Smooth muscle cell (in vitro differentiated cells): ENCODE data around the gene SLC30A2. TPM values are rescaled to one million over a fixed set of nuclear protein-coding genes. Genes with fewer than 3 reads are reported as not detected.

ENCODE experiments used
- DNase-seq: peaks from one replicate; lab custom pipeline; 2025; ENCODE audit not compliant: unreplicated experiment; lab: John Stamatoyannopoulos, UW
- H2AFZ ChIP-seq: fragments of 200-600 bp; sonication (generic); 2 replicates; pipeline ENCODE4 v1.6.0; 2016; ENCODE audit warnings: antibody characterized with exemption, low read depth, mild to moderate bottlenecking
- H3F3A ChIP-seq: fragments of 200-600 bp; sonication (generic); 2 replicates; pipeline ENCODE4 v1.6.0; 2017; ENCODE audit warnings: antibody characterized with exemption, low read depth
- H3K27ac ChIP-seq: fragments of 200-600 bp; sonication (generic); 2 replicates; pipeline ENCODE4 v1.5.1; 2016; ENCODE audit warnings: low read depth, mild to moderate bottlenecking
- H3K27me3 ChIP-seq: fragments of 200-600 bp; sonication (generic); 2 replicates; pipeline ENCODE4 v1.6.1; 2016; ENCODE audit warnings: low read depth, mild to moderate bottlenecking
- H3K36me3 ChIP-seq: fragments of 200-600 bp; sonication (generic); 2 replicates; pipeline ENCODE4 v1.5.1; 2016; ENCODE audit warnings: low read depth
- H3K4me1 ChIP-seq: fragments of 200-600 bp; sonication (generic); 2 replicates; pipeline ENCODE4 v1.5.1; 2016; ENCODE audit warnings: low read depth
- H3K4me2 ChIP-seq: fragments of 200-600 bp; sonication (generic); 2 replicates; pipeline ENCODE4 v1.6.0; 2016; ENCODE audit warnings: mild to moderate bottlenecking
- H3K4me3 ChIP-seq: fragments of 200-600 bp; sonication (generic); 2 replicates; pipeline ENCODE4 v1.5.1; 2016; ENCODE audit warnings: mild to moderate bottlenecking
- H3K79me2 ChIP-seq: fragments of 200-600 bp; sonication (generic); 2 replicates; pipeline ENCODE4 v1.6.0; 2016; ENCODE audit warnings: low read depth, mild to moderate bottlenecking
- H3K9ac ChIP-seq: fragments of 200-600 bp; sonication (generic); 2 replicates; pipeline ENCODE4 v1.6.0; 2016; ENCODE audit warnings: low read depth
- H3K9me3 ChIP-seq: fragments of 200-600 bp; sonication (generic); replicated peaks from 2 replicates; pipeline ENCODE4 v1.5.1; 2016; ENCODE audit warnings: low read depth
- H4K20me1 ChIP-seq: fragments of 200-600 bp; sonication (generic); 2 replicates; pipeline ENCODE4 v1.6.0; 2016; ENCODE audit warnings: low read depth
- CTCF ChIP-seq: fragments of 200-600 bp; sonication (generic); IDR thresholded peaks from 2 replicates; pipeline ENCODE4 v1.5.1; 2017; ENCODE audit warnings: borderline replicate concordance, mild to moderate bottlenecking, antibody characterized with exemption; ENCODE audit not compliant: insufficient read depth, poor library complexity, severe bottlenecking
- WGBS: methylation state at CpG from one replicate; pipeline ENCODE4 v1.1.7; 2016; ENCODE audit warnings: low lambda C conversion rate; 5-methylcytosine and 5-hydroxymethylcytosine counted together
- polyA plus RNA-seq: library from polyadenylated mRNA; unstranded; fragments of >200 nt; fragmentation: Nextera tagmentation; extraction: Ambion mirVana; gene quantifications from 2 replicates; pipeline ENCODE4 v1.2.1, GENCODE V29; 2016
- total RNA-seq: library from RNA; depleted of rRNA; stranded (reverse); fragments of >200 nt; gene quantifications from 2 replicates; pipeline ENCODE4 v1.2.3, GENCODE V29; 2014

Gene SLC30A2
- total and polyA plus RNA-seq, 2 experiments from 2014 or later: 0.27 to 0.53 TPM

GRCh38 chr1:25990702-25991395 is 55.1 kb downstream of the SLC30A2 start:
- Histone ChIP-seq H3F3A (no peaks in the 10 kb centered on the region), H3K79me2 (no peaks in the 10 kb centered on the region), H3K27ac (no peak overlapping the region), H3K9ac (no peak overlapping the region), H3K27me3 (no peaks in the 10 kb centered on the region), H3K4me3 (no peak overlapping the region), H3K9me3 (no peaks in the 10 kb centered on the region), H3K4me2 (no peak overlapping the region), H3K4me1 (no peaks in the 10 kb centered on the region), H2AFZ (no peak overlapping the region), H4K20me1 (no peaks in the 10 kb centered on the region), H3K36me3 (no peaks in the 10 kb centered on the region)
- no peak for DNase-seq
- TF ChIP-seq CTCF: no peak
- 86% methylated on average over 15 of the region's 15 CpGs for WGBS

GRCh38 chr1:25990251-25990650 is 55.7 kb downstream of the SLC30A2 start:
- H3K27me3 ChIP-seq: no peaks in the 10 kb centered on the region
- no peaks in the 10 kb centered on the region for H3K9me3 ChIP-seq
- H3K4me2 ChIP-seq: no peak overlapping the region
- no peak overlapping the region for H3K4me3 ChIP-seq
- no peaks in the 10 kb centered on the region for H3K79me2 ChIP-seq
- H3F3A ChIP-seq: no peaks in the 10 kb centered on the region
- no peaks in the 10 kb centered on the region for H4K20me1 ChIP-seq
- H3K27ac ChIP-seq: no peak overlapping the region
- no peaks in the 10 kb centered on the region for H3K4me1 ChIP-seq
- no peaks in the 10 kb centered on the region for H3K36me3 ChIP-seq
- DNase-seq: no peak
- no peak overlapping the region for H2AFZ ChIP-seq
- TF ChIP-seq CTCF: no peak
- WGBS: 95% methylated on average over 6 of the region's 6 CpGs
- no peak overlapping the region for H3K9ac ChIP-seq

GRCh38 chr1:25989440-25990234 is 56.3 kb downstream of the SLC30A2 start:
- no peak overlapping the region for H2AFZ ChIP-seq
- no peaks in the 10 kb centered on the region for H3K36me3 ChIP-seq
- no peak for TF ChIP-seq CTCF
- no peaks in the 10 kb centered on the region for H3K4me1 ChIP-seq
- H3K4me3 ChIP-seq: no peak overlapping the region
- 94% methylated on average over 11 of the region's 11 CpGs for WGBS
- H3F3A ChIP-seq: no peaks in the 10 kb centered on the region
- no peak overlapping the region for H3K4me2 ChIP-seq
- H4K20me1 ChIP-seq: no peaks in the 10 kb centered on the region
- H3K27me3 ChIP-seq: no peaks in the 10 kb centered on the region
- no peaks in the 10 kb centered on the region for H3K79me2 ChIP-seq
- DNase-seq: no peak
- H3K27ac ChIP-seq: no peak overlapping the region
- H3K9me3 ChIP-seq: no peaks in the 10 kb centered on the region
- H3K9ac ChIP-seq: no peak overlapping the region
